A673 (cell line): Measurements from ENCODE around the gene BNC2. TPM values are rescaled to one million over a fixed set of nuclear protein-coding genes. Genes with fewer than 3 reads are reported as not detected.

Source experiments
- BruUV-seq: library from RNA; stranded (reverse); fragments of 400-500 nt; replicated peaks from 2 replicates; lab custom pipeline; 2021; lab: Mats Ljungman, UMichigan
- CTCF ChIA-PET: fragments of 300-600 bp; sonication (Branson Sonifier 250); formaldehyde crosslinking; loops from one replicate; lab custom pipeline; 2022; ENCODE audit warnings: antibody characterized with exemption; lab: Charles Lee
- POLR2A ChIA-PET: fragments of 300-600 bp; sonication (Branson Sonifier 250); formaldehyde crosslinking; loops from one replicate; lab custom pipeline; 2022; ENCODE audit warnings: antibody characterized with exemption; ENCODE audit not compliant: low non-redundant PET; lab: Charles Lee
- DNase-seq: peaks from one replicate; pipeline ENCODE4 v3.0.0-alpha.2; 2015; ENCODE audit warnings: low spot score
- H3K27ac ChIP-seq: fragments of 200-600 bp; sonication (generic); 2 replicates; pipeline ENCODE4 v1.5.1; 2016; ENCODE audit warnings: mixed run types, low read depth, mild to moderate bottlenecking, mixed read lengths, antibody characterized with exemption, low read length; ENCODE audit not compliant: poor library complexity, severe bottlenecking
- H3K27me3 ChIP-seq: fragments of 200-600 bp; sonication (generic); replicated peaks from 2 replicates; pipeline ENCODE4 v1.6.1; 2017; ENCODE audit warnings: mixed run types, low read depth, mild to moderate bottlenecking, mixed read lengths, antibody characterized with exemption, low read length; ENCODE audit not compliant: insufficient read depth, poor library complexity
- H3K36me3 ChIP-seq: fragments of 200-600 bp; sonication (generic); 2 replicates; pipeline ENCODE4 v1.6.1; 2016; ENCODE audit warnings: mixed run types, mild to moderate bottlenecking, mixed read lengths, antibody characterized with exemption, low read length; ENCODE audit not compliant: insufficient read depth, poor library complexity, severe bottlenecking
- H3K4me1 ChIP-seq: fragments of 200-600 bp; sonication (generic); 2 replicates; pipeline ENCODE4 v1.6.1; 2017; ENCODE audit warnings: mixed run types, mild to moderate bottlenecking, mixed read lengths, antibody characterized with exemption, low read length; ENCODE audit not compliant: insufficient read depth, poor library complexity, severe bottlenecking
- H3K4me3 ChIP-seq: fragments of 200-600 bp; sonication (generic); 2 replicates; pipeline ENCODE4 v1.5.1; 2016; ENCODE audit warnings: low read depth, mixed run types, mild to moderate bottlenecking, mixed read lengths, low read length; ENCODE audit not compliant: poor library complexity, severe bottlenecking
- H3K9me3 ChIP-seq: fragments of 200-600 bp; sonication (generic); 2 replicates; pipeline ENCODE4 v1.6.1; 2016; ENCODE audit warnings: mixed run types, low read depth, mild to moderate bottlenecking, mixed read lengths, antibody characterized with exemption, low read length; ENCODE audit not compliant: poor library complexity, severe bottlenecking
- EZH2 ChIP-seq: fragments of 200-600 bp; sonication (generic); IDR thresholded peaks from 2 replicates; pipeline ENCODE4 v1.6.1; 2017; ENCODE audit warnings: borderline replicate concordance, low read depth, mild to moderate bottlenecking, mixed read lengths, antibody characterized with exemption, low read length; ENCODE audit not compliant: poor library complexity, severe bottlenecking
- intact Hi-C: fragments of 100-400 bp; cut with micrococcal nuclease; formaldehyde crosslinking; loops from one replicate; pipeline ENCODE4 v1.10.0; 2022; ENCODE audit not compliant: unreplicated experiment
- total RNA-seq: library from RNA; stranded (reverse); gene quantifications from 2 replicates; pipeline ENCODE4 v1.2.3, GENCODE V29; 2021
- TF ChIP-seq, protein P1 (sequence below): fragments of 300-800, 200-600 bp; sonication (generic); conservative IDR thresholded peaks from 2 replicates; pipeline ENCODE4 v1.5.1; 2017; ENCODE audit warnings: low read depth, mild to moderate bottlenecking, antibody characterized with exemption, low read length, moderate library complexity, mixed read lengths

The BNC2 gene
- total RNA-seq, 1 experiment from 2014 or later: 0.45 TPM

DNA sequence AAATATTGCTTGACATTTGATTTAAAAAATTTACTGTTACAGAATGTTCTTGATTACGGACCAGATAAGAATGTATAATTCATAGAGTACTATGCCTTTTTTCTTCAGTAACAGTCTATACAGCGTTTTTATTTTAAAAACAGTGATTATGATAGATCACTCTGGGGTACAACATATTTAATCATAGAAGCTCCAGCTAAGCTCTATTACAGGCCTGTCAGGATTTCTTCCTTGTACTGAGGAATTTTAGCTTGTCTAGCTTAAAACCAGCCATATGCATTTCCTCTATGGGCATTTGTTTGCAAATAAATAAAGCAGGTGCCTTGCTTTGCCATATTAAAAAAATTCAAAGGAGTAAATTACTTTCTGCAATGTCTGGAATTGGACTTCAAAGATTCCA is 423.8 kb downstream of the BNC2 start:
- ChIA-PET CTCF (no interaction called here), POLR2A (no interaction called here)
- Histone ChIP-seq H3K27me3 (peaks cover 20% of the 10 kb centered on the region), H3K36me3 (no peaks in the 10 kb centered on the region), H3K4me3 (no peak overlapping the region), H3K4me1 (no peaks in the 10 kb centered on the region), H3K27ac (no peak overlapping the region), H3K9me3 (no peaks in the 10 kb centered on the region)
- TF ChIP-seq EZH2: no peak
- TF ChIP-seq, protein P1, sequence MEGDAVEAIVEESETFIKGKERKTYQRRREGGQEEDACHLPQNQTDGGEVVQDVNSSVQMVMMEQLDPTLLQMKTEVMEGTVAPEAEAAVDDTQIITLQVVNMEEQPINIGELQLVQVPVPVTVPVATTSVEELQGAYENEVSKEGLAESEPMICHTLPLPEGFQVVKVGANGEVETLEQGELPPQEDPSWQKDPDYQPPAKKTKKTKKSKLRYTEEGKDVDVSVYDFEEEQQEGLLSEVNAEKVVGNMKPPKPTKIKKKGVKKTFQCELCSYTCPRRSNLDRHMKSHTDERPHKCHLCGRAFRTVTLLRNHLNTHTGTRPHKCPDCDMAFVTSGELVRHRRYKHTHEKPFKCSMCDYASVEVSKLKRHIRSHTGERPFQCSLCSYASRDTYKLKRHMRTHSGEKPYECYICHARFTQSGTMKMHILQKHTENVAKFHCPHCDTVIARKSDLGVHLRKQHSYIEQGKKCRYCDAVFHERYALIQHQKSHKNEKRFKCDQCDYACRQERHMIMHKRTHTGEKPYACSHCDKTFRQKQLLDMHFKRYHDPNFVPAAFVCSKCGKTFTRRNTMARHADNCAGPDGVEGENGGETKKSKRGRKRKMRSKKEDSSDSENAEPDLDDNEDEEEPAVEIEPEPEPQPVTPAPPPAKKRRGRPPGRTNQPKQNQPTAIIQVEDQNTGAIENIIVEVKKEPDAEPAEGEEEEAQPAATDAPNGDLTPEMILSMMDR: no peak
- no peak for DNase-seq
- no TSS peak for BruUV-seq
- intact Hi-C loops: no loop called here

DNA sequence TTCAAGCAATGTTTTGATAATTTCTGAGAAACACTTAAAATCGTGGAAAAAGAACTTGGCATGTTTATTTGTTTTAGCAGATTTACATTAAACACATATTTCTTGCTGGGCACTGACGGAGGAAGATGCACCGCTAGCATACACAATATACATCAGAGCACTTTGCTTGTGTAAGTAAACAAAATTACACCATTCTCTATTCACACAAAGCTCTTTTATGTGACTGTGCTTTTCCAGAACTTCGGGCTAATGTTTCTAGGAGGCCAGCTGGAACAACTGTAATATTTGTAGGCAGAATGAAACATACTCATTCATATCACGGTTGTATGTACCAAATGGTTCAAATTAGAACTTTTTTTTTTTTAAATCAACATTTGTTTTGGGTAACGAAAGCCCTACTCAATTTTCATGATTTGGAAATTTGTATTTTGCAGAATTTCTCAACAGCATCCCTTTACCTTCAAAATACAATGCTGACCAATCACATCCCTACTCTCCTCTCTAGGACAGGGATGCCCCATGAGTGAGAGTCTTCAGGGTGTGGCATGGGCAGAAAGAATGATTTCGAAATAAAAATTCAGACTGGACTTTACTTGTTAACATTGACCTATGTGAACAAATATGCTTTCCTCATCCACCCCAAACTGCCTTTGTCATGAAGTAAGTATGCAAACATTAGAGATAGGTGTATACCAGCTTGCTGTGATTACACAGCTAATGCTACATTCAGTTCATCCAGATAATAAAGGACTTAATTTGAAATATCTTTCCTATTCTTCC is 425.1 kb downstream of the BNC2 start:
- POLR2A ChIA-PET: no interaction called here
- Histone ChIP-seq H3K9me3 (no peaks in the 10 kb centered on the region), H3K4me1 (no peaks in the 10 kb centered on the region), H3K36me3 (no peaks in the 10 kb centered on the region), H3K27ac (no peak overlapping the region), H3K27me3 (peaks cover 20% of the 10 kb centered on the region), H3K4me3 (no peak overlapping the region)
- CTCF ChIA-PET: no interaction called here
- no peak for DNase-seq
- intact Hi-C loops: no loop called here
- no TSS peak for BruUV-seq
- TF ChIP-seq, protein P1: no peak
- TF ChIP-seq EZH2: no peak

DNA sequence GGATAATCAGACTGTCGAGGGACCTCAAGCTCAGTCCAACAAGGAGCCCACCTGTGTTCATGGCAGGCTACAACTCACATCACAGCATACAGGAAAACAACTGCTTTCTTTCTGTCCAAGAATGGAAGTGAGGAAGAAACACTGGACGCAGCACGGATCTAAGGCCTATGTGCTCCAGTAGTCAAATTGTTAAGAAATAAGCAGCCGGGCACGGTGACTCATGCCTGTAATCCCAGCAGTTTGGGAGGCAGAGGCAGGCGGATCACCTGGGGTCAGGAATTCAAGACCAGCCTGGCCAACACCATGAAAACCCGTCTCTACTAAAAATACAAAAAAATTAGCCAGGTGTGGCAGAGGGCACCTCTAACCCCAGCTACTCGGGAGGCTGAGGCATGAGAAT is 427.8 kb downstream of the BNC2 start:
- H3K4me3 ChIP-seq: no peak overlapping the region
- intact Hi-C loops: no loop called here
- BruUV-seq: no TSS peak
- ChIA-PET POLR2A (no interaction called here), CTCF (no interaction called here)
- H3K9me3 ChIP-seq: no peaks in the 10 kb centered on the region
- DNase-seq: no peak
- peaks cover 13% of the 10 kb centered on the region for H3K27me3 ChIP-seq
- H3K36me3 ChIP-seq: no peaks in the 10 kb centered on the region
- no peak overlapping the region for H3K27ac ChIP-seq
- H3K4me1 ChIP-seq: no peaks in the 10 kb centered on the region
- TF ChIP-seq, protein P1: no peak
- TF ChIP-seq EZH2: no peak
